H1 (cell line): ENCODE results near the gene KIAA0040. TPM values are rescaled to one million over a fixed set of nuclear protein-coding genes. Genes with fewer than 3 reads are reported as not detected.

ENCODE experiments used
- EZH2 ChIP-seq: fragments of 200-600 bp; sonication (generic); IDR thresholded peaks from 2 replicates; pipeline ENCODE4 v1.7.1; 2012; ENCODE audit warnings: low read depth, mild to moderate bottlenecking, moderate library complexity, low read length, inconsistent platforms; ENCODE audit not compliant: severe bottlenecking
- POU5F1 ChIP-seq: IDR thresholded peaks from 2 replicates; pipeline ENCODE4 v1.6.1; 2011; ENCODE audit warnings: low read depth, mild to moderate bottlenecking, low read length, moderate library complexity
- SP1 ChIP-seq: IDR thresholded peaks from 2 replicates; pipeline ENCODE4 v1.6.1; 2011; ENCODE audit warnings: low read depth, low read length
- TBP ChIP-seq: IDR thresholded peaks from 2 replicates; pipeline ENCODE4 v1.6.1; 2011; ENCODE audit warnings: low read depth, low read length, improper control_type of control experiment
- TCF12 ChIP-seq: IDR thresholded peaks from 2 replicates; pipeline ENCODE4 v1.6.1; 2011; ENCODE audit warnings: low read depth, mild to moderate bottlenecking, low read length
- TEAD4 ChIP-seq: IDR thresholded peaks from 2 replicates; pipeline ENCODE4 v1.6.1; 2012; ENCODE audit warnings: low read depth, low read length, inconsistent platforms, mixed read lengths
- polyA plus RNA-seq, 7 experiments: library from polyadenylated mRNA; depleted of rRNA in 3 of 7; stranded (reverse) in 5 of 7; unstranded in 2 of 7; fragments of >200 nt in 5 of 7; fragments of 200-250 nt in 2 of 7; gene quantifications; 1 replicate in 5 of 7; 2 replicates in 1 of 7; 4 replicates in 1 of 7; pipeline versions ENCODE4 v1.2.1 to v1.2.3, GENCODE V29; 2011 to 2013; ENCODE audit warnings: missing spikeins in 2 of 7, mixed read lengths in 2 of 7
- total RNA-seq: library from RNA; stranded (reverse); fragmentation: NEBNext Ultra II Directional; extraction: Animal tissue kit (Norgen Biotek cat#: 25700); gene quantifications from 2 replicates; pipeline ENCODE4 v1.2.1, GENCODE V29; 2021
- TF ChIP-seq, protein P1 (sequence below): fragments of 300-600 bp; sonication (generic); IDR thresholded peaks from 2 replicates; pipeline ENCODE4 v1.7.1; 2012; ENCODE audit warnings: low read length, moderate library complexity, mild to moderate bottlenecking, inconsistent platforms; ENCODE audit not compliant: insufficient replicate concordance
- TF ChIP-seq, protein P2 (sequence below): IDR thresholded peaks from 2 replicates; pipeline ENCODE4 v1.6.1; 2012; ENCODE audit warnings: inconsistent platforms
- TF ChIP-seq, protein P3 (sequence below): IDR thresholded peaks from 2 replicates; pipeline ENCODE4 v1.6.1; 2011; ENCODE audit warnings: low read length, improper control_type of control experiment

KIAA0040 gene
- total and polyA plus RNA-seq, 2 of the 8 experiments (the other 6 are each of a cell fraction or from before 2014, with no cell fraction given): 11.0 to 14.1 TPM

DNA sequence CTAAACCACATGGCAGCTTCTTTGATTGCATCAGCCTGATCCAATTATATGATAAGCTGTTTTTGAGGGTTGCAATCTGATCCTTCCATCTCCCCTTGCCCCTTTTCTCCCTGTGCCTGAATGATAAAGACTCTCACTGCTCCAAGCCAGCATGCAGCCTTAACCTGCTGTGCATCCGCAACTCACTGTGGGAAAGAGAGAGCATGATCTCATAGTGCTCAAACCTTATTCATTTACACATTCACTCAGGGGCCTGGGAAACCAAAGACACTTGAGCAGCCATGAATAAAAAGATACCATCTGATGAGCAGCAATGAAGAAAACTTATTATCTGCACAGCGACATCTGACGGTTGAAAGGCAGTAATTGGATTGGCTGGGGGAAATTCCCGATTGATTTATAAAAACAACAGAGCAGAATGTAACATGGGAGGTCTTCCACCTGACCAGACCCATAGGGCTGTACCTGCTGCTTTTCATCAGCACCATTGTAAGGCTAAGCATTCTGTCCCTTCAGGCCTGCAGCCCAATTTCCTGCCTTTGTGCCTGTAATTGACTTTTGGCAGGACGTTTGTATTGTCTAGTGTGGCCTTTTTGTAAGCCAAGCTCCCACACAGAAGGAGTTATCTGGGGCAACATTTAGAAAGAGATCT is 62.5 kb downstream of the KIAA0040 start (continued):
- TF ChIP-seq, protein P1, sequence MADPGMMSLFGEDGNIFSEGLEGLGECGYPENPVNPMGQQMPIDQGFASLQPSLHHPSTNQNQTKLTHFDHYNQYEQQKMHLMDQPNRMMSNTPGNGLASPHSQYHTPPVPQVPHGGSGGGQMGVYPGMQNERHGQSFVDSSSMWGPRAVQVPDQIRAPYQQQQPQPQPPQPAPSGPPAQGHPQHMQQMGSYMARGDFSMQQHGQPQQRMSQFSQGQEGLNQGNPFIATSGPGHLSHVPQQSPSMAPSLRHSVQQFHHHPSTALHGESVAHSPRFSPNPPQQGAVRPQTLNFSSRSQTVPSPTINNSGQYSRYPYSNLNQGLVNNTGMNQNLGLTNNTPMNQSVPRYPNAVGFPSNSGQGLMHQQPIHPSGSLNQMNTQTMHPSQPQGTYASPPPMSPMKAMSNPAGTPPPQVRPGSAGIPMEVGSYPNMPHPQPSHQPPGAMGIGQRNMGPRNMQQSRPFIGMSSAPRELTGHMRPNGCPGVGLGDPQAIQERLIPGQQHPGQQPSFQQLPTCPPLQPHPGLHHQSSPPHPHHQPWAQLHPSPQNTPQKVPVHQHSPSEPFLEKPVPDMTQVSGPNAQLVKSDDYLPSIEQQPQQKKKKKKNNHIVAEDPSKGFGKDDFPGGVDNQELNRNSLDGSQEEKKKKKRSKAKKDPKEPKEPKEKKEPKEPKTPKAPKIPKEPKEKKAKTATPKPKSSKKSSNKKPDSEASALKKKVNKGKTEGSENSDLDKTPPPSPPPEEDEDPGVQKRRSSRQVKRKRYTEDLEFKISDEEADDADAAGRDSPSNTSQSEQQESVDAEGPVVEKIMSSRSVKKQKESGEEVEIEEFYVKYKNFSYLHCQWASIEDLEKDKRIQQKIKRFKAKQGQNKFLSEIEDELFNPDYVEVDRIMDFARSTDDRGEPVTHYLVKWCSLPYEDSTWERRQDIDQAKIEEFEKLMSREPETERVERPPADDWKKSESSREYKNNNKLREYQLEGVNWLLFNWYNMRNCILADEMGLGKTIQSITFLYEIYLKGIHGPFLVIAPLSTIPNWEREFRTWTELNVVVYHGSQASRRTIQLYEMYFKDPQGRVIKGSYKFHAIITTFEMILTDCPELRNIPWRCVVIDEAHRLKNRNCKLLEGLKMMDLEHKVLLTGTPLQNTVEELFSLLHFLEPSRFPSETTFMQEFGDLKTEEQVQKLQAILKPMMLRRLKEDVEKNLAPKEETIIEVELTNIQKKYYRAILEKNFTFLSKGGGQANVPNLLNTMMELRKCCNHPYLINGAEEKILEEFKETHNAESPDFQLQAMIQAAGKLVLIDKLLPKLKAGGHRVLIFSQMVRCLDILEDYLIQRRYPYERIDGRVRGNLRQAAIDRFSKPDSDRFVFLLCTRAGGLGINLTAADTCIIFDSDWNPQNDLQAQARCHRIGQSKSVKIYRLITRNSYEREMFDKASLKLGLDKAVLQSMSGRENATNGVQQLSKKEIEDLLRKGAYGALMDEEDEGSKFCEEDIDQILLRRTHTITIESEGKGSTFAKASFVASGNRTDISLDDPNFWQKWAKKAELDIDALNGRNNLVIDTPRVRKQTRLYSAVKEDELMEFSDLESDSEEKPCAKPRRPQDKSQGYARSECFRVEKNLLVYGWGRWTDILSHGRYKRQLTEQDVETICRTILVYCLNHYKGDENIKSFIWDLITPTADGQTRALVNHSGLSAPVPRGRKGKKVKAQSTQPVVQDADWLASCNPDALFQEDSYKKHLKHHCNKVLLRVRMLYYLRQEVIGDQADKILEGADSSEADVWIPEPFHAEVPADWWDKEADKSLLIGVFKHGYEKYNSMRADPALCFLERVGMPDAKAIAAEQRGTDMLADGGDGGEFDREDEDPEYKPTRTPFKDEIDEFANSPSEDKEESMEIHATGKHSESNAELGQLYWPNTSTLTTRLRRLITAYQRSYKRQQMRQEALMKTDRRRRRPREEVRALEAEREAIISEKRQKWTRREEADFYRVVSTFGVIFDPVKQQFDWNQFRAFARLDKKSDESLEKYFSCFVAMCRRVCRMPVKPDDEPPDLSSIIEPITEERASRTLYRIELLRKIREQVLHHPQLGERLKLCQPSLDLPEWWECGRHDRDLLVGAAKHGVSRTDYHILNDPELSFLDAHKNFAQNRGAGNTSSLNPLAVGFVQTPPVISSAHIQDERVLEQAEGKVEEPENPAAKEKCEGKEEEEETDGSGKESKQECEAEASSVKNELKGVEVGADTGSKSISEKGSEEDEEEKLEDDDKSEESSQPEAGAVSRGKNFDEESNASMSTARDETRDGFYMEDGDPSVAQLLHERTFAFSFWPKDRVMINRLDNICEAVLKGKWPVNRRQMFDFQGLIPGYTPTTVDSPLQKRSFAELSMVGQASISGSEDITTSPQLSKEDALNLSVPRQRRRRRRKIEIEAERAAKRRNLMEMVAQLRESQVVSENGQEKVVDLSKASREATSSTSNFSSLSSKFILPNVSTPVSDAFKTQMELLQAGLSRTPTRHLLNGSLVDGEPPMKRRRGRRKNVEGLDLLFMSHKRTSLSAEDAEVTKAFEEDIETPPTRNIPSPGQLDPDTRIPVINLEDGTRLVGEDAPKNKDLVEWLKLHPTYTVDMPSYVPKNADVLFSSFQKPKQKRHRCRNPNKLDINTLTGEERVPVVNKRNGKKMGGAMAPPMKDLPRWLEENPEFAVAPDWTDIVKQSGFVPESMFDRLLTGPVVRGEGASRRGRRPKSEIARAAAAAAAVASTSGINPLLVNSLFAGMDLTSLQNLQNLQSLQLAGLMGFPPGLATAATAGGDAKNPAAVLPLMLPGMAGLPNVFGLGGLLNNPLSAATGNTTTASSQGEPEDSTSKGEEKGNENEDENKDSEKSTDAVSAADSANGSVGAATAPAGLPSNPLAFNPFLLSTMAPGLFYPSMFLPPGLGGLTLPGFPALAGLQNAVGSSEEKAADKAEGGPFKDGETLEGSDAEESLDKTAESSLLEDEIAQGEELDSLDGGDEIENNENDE: no peak
- TF ChIP-seq TCF12: no peak
- TF ChIP-seq SP1: peak; percentile 33; the same call in 1 of the 2 replicates
- no peak for TF ChIP-seq EZH2
- TF ChIP-seq, protein P2, sequence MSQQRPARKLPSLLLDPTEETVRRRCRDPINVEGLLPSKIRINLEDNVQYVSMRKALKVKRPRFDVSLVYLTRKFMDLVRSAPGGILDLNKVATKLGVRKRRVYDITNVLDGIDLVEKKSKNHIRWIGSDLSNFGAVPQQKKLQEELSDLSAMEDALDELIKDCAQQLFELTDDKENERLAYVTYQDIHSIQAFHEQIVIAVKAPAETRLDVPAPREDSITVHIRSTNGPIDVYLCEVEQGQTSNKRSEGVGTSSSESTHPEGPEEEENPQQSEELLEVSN: no peak
- TF ChIP-seq TEAD4: no peak
- TF ChIP-seq TBP: no peak
- 0 out of 2 replicates have a peak, but pooled peaks have one; percentile 42 for TF ChIP-seq POU5F1
- TF ChIP-seq, protein P3, sequence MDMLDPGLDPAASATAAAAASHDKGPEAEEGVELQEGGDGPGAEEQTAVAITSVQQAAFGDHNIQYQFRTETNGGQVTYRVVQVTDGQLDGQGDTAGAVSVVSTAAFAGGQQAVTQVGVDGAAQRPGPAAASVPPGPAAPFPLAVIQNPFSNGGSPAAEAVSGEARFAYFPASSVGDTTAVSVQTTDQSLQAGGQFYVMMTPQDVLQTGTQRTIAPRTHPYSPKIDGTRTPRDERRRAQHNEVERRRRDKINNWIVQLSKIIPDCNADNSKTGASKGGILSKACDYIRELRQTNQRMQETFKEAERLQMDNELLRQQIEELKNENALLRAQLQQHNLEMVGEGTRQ: no peak
